Measurements from ENCODE around the gene MSH5.

MSH5 gene

GRCh38 chr6:31713991-31714684 lies 25.7 kb upstream of the MSH5 start:
- Histone ChIP-seq H3K36me3 (no peaks in the 10 kb centered on the region), H3K27me3 (peaks cover 0 to 29% of the 10 kb centered on the region in 2 donors), H3K4me3 (no peak overlapping the region), H3K9me3 (no peaks in the 10 kb centered on the region), H3K27ac (no peak overlapping the region), H3K4me1 (no peaks in the 10 kb centered on the region)
- DNase-seq: no peak
- intact Hi-C loops (cut with DNase I; ENCODE audit: low total_unique reads): loop anchor here (5.0 kb wide), 1 partner anchor 577 kb away; the partner anchor contains the start of gene PSORS1C2
- TF ChIP-seq, protein P1, sequence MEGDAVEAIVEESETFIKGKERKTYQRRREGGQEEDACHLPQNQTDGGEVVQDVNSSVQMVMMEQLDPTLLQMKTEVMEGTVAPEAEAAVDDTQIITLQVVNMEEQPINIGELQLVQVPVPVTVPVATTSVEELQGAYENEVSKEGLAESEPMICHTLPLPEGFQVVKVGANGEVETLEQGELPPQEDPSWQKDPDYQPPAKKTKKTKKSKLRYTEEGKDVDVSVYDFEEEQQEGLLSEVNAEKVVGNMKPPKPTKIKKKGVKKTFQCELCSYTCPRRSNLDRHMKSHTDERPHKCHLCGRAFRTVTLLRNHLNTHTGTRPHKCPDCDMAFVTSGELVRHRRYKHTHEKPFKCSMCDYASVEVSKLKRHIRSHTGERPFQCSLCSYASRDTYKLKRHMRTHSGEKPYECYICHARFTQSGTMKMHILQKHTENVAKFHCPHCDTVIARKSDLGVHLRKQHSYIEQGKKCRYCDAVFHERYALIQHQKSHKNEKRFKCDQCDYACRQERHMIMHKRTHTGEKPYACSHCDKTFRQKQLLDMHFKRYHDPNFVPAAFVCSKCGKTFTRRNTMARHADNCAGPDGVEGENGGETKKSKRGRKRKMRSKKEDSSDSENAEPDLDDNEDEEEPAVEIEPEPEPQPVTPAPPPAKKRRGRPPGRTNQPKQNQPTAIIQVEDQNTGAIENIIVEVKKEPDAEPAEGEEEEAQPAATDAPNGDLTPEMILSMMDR (IDR thresholded peaks at IDR 0.05): no peak

GRCh38 chr6:31715022-31715958 lies 24.5 kb upstream of the MSH5 start, which contains the start of gene LY6G6D:
Gene LY6G6D, plus strand, starts transcription at chr6:31715348. Its CDS starts 8 bp downstream, at chr6:31715356.
- no peak within 1 kb of the TSS for H3K4me3 ChIP-seq
- no peaks in the 10 kb centered on the region for H3K9me3 ChIP-seq
- no peak within 1 kb of the TSS for H3K27ac ChIP-seq
- H3K36me3 ChIP-seq: no peaks in the 10 kb centered on the region
- intact Hi-C loops (cut with DNase I; ENCODE audit: low total_unique reads): no loop called here
- H3K27me3 ChIP-seq: peaks cover 0 to 21% of the 10 kb centered on the region in 2 donors
- no peak for DNase-seq
- H3K4me1 ChIP-seq: no peaks in the 10 kb centered on the region
- TF ChIP-seq, protein P1 (IDR thresholded peaks at IDR 0.05): no peak

- Histone ChIP-seq H3K4me3 (no peak overlapping the region), H3K36me3 (no peaks in the 10 kb centered on the region), H3K4me1 (no peaks in the 10 kb centered on the region), H3K27ac (no peak overlapping the region), H3K9me3 (no peaks in the 10 kb centered on the region), H3K27me3 (peaks cover 0 to 1% of the 10 kb centered on the region in 2 donors)
- TF ChIP-seq, protein P1 (IDR thresholded peaks at IDR 0.05): no peak
- intact Hi-C loops (cut with DNase I; ENCODE audit: low total_unique reads): no loop called here
- no peak for DNase-seq
Measured at GRCh38 chr6:31717499-31718222, 22.1 kb upstream of the MSH5 start.

DNA sequence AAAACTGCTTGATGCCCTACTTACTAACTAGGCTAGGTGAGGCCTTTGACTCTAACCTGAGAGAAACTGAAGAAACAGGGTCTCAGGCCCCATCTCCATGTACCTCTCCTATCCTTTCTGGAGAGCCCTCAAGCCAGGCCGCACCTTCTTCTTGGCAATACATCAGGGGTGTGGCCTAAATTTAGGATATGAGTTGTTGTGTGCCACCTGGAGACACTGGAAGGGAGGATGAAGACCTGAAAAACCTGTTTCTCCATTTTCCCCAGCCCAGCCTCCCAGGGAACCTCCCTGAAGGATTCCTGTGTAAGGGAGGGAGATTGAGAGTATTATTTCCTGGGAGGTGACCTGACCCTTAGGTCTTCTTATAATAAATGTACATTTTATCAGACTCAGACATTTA lies 21.5 kb upstream of the MSH5 start:
- no peak for DNase-seq
- Histone ChIP-seq H3K27me3 (no peaks in the 10 kb centered on the region), H3K4me3 (no peak overlapping the region), H3K36me3 (no peaks in the 10 kb centered on the region), H3K9me3 (no peaks in the 10 kb centered on the region), H3K27ac (no peak overlapping the region), H3K4me1 (no peaks in the 10 kb centered on the region)
- TF ChIP-seq, protein P1 (IDR thresholded peaks at IDR 0.05): no peak
- intact Hi-C loops (cut with DNase I; ENCODE audit: low total_unique reads): no loop called here

GRCh38 chr6:31719001-31719400 lies 20.8 kb upstream of the MSH5 start:
- H3K27ac ChIP-seq: no peak overlapping the region

More at GRCh38 chr6:31719001-31719400, 20.8 kb upstream of the MSH5 start:
- intact Hi-C loops (cut with DNase I; ENCODE audit: low total_unique reads): no loop called here
- Histone ChIP-seq H3K36me3 (peaks cover 0 to 1% (median 0%) of the 10 kb centered on the region in 3 donors), H3K9me3 (no peaks in the 10 kb centered on the region), H3K4me1 (no peaks in the 10 kb centered on the region), H3K27me3 (no peaks in the 10 kb centered on the region), H3K4me3 (no peak overlapping the region)
- DNase-seq: no peak
- TF ChIP-seq, protein P1 (IDR thresholded peaks at IDR 0.05): no peak
